MM.1S (cell line): ENCODE results near the gene MFSD2A.

Experiments
- CTCF ChIP-seq: fragments of 300-600 bp; sonication (generic); IDR thresholded peaks from 2 replicates; pipeline ENCODE4 v1.5.1; 2016; ENCODE audit warnings: antibody characterized with exemption, low read length, mixed read lengths
- EZH2 ChIP-seq: fragments of 300-600 bp; sonication (generic); optimal IDR thresholded peaks from 2 replicates; pipeline ENCODE3; 2017; ENCODE audit warnings: low read depth, mild to moderate bottlenecking, antibody characterized with exemption, low read length, mixed read lengths
- EZH2phosphoT487 ChIP-seq: fragments of 300-600 bp; sonication (generic); IDR thresholded peaks from 2 replicates; pipeline ENCODE4 v1.6.1; 2018; ENCODE audit warnings: antibody characterized with exemption, low read length

DNA sequence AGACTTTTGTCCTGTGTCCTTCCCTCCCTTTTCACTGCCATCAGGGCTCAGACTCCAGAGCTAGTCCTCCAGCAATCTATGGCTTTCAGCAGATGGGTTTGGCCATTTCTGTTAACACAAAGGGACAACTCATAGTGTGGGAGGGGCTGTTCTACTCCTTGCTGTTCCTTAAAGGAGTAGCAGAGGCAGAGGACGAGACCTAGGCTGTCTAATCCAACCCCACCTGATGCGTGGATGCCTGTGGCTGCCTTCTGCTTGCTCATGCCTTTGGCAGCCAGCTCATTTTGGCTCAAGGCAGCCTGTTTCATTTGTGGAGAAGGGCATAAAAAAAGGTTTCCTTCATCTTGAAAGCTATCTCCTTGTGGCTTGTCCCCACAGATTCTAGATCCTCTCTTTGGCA lies 27.0 kb downstream of the MFSD2A start:
- no peak for TF ChIP-seq CTCF
- no peak for TF ChIP-seq EZH2phosphoT487
- no peak for TF ChIP-seq EZH2
